ENCODE data around the gene PRKACB.

Gene PRKACB

GRCh38 chr1:84155517-84155916 lies 11.4 kb downstream of the PRKACB start:
- H3K4me3 ChIP-seq (ENCODE audit: low read depth, low read length), result no peak overlapping the region

DNA sequence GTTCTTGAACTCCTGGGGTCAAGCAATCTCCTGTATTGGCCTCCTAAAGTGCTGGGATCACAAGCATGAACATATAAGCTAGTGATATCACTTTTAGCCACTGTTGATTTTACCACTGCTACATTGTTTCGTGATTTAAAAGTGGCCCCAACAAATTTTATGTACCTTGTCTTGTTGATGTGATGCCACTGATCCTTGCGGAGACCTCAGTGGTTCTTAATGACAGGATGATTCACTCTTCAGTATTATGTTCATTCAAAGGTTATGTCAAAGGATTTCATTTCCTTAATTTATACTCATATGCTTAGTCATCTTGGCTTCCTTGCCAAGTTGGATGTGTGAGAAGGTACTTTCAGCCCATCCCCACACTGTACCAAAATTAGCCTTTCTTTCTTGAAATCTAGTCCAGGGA lies 12.1 kb downstream of the PRKACB start:
- no peak overlapping the region for H3K4me3 ChIP-seq (ENCODE audit: low read depth, low read length)

- H3K4me3 ChIP-seq (ENCODE audit: low read depth, low read length), result no peak overlapping the region
These were observed 15.6 kb downstream of the PRKACB start for GRCh38 chr1:84159533-84160240.

DNA sequence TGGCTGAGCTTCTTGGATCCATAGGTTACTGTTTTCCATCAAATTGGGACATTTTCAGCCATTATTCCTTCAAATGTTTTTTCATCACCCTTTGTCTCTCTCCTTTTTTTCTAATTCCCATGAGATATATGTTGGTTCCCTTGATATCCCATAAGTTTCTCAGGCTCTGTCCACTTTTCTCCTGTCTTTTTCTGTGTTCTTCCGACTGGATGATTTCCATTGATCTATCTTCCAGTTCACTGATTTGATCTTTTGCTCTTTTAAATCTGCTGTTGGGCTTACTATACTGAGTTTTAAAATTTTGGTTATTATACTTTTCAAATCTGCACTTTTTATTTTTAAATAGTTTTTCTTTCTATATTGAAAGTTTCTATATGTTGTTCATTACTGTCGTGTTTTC lies 18.2 kb downstream of the PRKACB start:
- no peak overlapping the region for H3K4me3 ChIP-seq (ENCODE audit: low read depth, low read length)

DNA sequence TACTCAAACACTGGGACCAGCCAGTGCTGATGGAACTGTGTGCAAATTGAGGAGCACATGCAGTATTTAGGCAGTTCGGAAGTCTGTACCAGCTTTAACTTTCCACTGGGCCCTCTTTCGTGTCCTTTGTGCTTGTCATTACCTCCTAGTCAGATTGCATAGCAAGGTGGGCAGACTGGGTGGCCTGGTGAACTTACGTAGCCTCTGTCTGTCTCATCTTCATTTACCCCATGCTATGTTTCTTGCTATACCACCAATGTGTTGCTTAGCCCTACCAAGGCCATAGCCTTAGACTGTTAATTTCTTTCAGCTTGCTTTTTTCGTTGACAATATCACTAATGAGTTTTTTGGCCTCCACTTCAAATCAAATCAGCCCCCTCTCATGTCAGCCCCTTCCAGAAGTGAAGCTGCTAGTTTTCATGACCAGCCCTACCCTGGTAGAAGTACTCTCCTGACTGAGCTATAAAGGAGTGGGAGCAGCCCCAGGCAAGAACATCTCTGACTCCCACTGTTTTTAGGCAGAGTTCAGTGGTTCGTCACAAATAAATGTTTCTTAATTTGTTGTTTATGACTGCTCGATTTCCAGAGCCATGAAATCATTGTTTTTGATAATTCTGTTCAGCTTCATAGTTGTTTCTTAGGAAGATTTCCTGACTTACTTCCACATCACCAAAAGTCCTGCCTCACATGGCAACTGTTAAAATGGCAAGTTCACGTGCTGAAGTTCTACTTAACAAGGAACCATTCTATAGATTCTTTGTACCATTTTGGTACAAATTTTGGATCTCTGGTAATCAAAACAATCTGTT lies 19.3 kb downstream of the PRKACB start:
- H3K4me3 ChIP-seq (ENCODE audit: low read depth, low read length), result no peak overlapping the region

GRCh38 chr1:84164161-84164560 lies 20.1 kb downstream of the PRKACB start:
- H3K4me3 ChIP-seq (ENCODE audit: low read depth, low read length), result no peak overlapping the region

DNA sequence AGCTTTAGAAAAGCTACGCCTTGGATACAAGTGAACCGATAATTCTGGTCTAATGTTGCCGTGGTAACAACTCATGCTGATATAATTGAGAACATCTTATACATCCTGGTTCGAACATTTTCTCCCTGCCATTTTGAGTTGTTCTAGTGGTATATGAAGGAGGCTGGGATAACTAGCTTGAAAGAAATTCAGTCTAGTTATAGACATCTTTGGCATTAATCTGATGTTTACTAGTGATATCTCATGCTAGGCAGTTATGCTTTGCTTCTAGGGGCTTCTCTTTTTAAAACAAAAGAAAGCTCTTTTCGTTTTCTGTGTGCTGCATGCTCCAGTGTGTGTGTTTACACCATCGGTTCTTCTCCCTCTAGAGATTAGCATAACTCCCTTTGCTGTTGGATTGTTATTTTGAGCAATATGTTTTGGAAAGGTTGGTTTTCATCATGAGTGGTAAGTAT lies 20.5 kb downstream of the PRKACB start:
- H3K4me3 ChIP-seq (ENCODE audit: low read depth, low read length), result no peak overlapping the region

GRCh38 chr1:84165601-84166000 lies 21.5 kb downstream of the PRKACB start:
- no peak overlapping the region for H3K4me3 ChIP-seq (ENCODE audit: low read depth, low read length)

DNA sequence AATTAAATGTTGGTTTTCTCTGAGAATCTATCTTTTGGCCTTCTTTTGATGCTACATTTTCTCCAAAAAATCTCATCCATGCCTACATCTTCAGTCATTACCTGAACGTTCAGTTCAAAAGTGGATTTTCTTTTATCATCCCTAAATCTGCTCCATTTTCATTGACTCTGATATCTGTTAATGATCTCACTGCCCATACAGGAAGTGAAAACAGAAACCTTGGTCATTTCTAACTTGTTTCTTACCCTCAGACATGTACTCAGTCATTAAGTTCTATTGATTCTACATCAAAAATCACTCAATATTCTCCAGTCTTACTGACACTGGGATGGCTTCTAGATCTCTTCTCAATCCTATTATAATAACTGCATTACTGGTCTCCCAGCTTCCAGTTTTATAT lies 22.7 kb downstream of the PRKACB start:
- H3K4me3 ChIP-seq (ENCODE audit: low read depth, low read length), result no peak overlapping the region

DNA sequence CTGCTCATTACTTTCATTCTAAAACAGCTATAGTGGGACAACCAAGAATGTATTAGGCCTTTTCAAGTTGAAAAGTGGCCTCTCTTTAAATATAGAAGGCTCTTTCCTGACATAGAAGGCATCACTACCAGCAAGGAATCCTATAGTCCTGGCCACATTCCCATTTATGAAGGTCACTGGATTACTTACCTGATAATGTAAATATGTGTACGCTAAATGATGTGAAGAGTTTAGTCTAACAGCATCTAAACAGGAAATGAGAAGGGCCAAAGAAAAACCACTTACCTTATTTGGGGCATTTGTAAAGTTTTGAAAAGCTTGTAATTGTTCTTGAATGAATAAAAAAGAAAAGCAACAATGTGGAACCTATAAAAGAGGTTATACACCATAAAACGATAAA lies 24.7 kb downstream of the PRKACB start:
- H3K4me3 ChIP-seq (ENCODE audit: low read depth, low read length), result no peak overlapping the region

DNA sequence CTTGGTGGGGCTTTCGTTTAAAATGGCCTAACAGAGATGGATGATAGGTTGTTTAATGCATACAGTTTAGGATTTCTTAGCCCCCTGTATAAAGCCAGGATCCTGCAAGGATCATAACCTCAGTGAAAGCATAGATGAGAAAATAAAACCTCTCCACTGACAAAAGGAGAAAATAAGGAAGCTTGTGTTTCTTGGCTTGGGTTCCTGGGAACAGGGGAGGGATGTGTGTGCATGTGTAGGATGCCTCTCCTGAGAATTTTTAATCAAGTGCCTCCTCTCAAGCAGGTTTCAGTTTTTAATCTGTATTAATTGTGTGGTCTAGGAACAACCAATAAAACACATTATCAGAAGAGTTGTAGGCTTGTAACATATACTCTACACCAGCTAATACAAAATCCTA lies 26.1 kb downstream of the PRKACB start:
- no peak overlapping the region for H3K4me3 ChIP-seq (ENCODE audit: low read depth, low read length)

- H3K4me3 ChIP-seq (ENCODE audit: low read depth, low read length), result no peak overlapping the region
These were observed 27.4 kb downstream of the PRKACB start for GRCh38 chr1:84171481-84171880.

DNA sequence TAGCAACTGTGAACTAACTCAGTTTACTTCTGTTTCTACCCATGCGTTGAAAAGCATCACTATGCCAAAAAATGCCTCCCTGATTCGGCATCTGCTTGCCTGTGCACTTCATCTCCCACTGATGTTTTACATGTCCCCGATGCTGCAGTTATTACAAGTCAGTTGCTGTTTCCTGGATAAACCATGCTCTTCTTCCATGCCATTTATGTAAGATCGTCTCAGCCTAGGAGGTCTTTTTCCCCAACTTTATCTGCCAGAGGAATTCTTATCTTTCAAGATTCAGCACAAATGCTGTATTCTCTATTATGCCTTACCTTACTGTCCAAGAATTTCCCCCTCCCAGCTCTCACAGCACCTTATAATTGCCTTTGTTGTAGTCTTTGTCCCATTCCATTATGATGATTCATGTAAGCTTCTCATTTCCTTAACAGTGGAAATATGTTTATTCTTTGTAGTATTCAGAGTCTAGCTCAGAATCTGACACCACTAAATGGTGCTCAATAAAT lies 30.0 kb downstream of the PRKACB start:
- no peak overlapping the region for H3K4me3 ChIP-seq (ENCODE audit: low read depth, low read length)

- no peak overlapping the region for H3K4me3 ChIP-seq (ENCODE audit: low read depth, low read length)
These were observed 37.4 kb downstream of the PRKACB start for GRCh38 chr1:84181350-84182005.

DNA sequence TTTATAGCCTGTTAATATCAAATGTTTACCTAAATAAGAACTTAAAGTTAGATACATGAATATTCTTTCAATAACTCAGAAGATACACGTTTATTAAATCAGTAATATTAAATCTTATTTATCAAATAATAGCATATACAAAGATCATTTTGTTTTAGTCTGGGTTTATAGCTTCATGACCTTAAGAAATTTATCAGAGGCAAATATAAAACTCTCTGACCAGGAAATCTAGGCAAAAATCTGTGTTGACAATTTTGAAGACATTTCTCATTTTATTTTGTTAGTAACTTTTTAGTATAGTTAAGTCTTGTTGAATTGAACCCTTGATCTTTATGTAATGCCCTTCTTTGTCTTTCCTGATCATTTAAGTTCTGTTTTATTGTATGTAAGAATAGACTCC lies 46.4 kb downstream of the PRKACB start:
- no peak overlapping the region for H3K4me3 ChIP-seq (ENCODE audit: low read depth, low read length)

GRCh38 chr1:84192681-84193080 lies 48.6 kb downstream of the PRKACB start:
- no peak overlapping the region for H3K4me3 ChIP-seq (ENCODE audit: low read depth, low read length)

- H3K4me3 ChIP-seq (ENCODE audit: low read depth, low read length), result no peak overlapping the region
These were observed 54.8 kb downstream of the PRKACB start for GRCh38 chr1:84198832-84199231.

DNA sequence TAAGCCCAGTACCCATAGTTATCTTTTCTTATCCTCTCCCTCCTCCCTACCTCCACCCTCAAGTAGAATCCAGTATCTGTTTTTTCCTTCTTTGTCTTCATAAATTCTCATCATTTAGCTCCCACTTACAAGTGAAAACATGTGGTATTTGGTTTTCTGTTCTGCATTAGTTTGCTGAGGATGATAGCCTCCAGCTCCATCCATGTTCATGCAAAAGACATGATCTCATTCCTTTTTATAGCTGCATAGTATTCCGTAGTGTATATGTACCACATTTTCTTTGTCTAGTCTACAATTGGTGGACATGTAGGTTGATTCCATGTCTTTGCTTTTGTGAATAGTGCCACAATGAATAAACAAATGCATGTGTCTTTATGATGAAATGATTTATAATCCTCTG lies 55.2 kb downstream of the PRKACB start:
- no peak overlapping the region for H3K4me3 ChIP-seq (ENCODE audit: low read depth, low read length)

DNA sequence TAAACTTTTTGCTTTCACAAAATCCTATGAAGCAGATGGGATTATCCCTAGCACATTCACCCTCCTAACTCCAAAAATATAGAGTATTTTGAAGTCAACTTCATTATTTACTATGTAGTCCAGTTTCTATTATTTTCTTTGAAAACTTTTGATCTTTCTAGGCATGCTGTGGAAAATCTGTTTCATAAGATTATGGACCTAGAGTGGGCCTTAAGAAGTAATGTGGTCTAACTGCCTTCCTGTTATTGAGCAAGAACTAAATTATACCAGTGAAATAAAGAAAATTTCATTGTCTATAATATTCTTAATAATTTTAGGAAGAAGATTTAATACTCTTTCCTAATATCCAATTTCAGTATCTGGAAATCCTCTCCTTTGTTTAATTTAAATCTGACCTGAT lies 58.1 kb downstream of the PRKACB start:
- H3K4me3 ChIP-seq (ENCODE audit: low read depth, low read length), result no peak overlapping the region

- H3K4me3 ChIP-seq (ENCODE audit: low read depth, low read length), result no peak overlapping the region
These were observed 62.3 kb downstream of the PRKACB start for GRCh38 chr1:84206375-84206774.

GRCh38 chr1:84208935-84209334 lies 64.9 kb downstream of the PRKACB start:
- H3K4me3 ChIP-seq (ENCODE audit: low read depth, low read length), result no peak overlapping the region
